B cell (primary cell): ENCODE results near the gene DYDC2. TPM values are rescaled to one million over a fixed set of nuclear protein-coding genes. Genes with fewer than 3 reads are reported as not detected.
"Not testable (repeated sequence)": the region's sequence is repeated elsewhere in the genome, so short reads cannot be mapped to it uniquely, and the experiment has no call there.

ENCODE experiments used
- ATAC-seq: fragments of 200-7000 bp; cut with Tn5 transposase; one replicate; pipeline ENCODE4 v1.10.0; 2021; ENCODE audit warnings: low read depth, mild to moderate bottlenecking, moderate number of reproducible peaks, moderate library complexity
- CTCF ChIA-PET: fragments of 350-600 bp; sonication (Branson Sonifier 250); formaldehyde crosslinking; loops from one replicate; lab custom pipeline; 2021; ENCODE audit warnings: antibody characterized with exemption, inconsistent platforms; lab: Charles Lee
- POLR2A ChIA-PET: fragments of 350-600 bp; sonication (Branson Sonifier 250); formaldehyde crosslinking; loops from one replicate; lab custom pipeline; 2021; ENCODE audit warnings: antibody characterized with exemption; lab: Charles Lee
- DNase-seq: peaks from one replicate; pipeline ENCODE4 v3.0.0; 2013
- H2AFZ ChIP-seq: 2 replicates; pipeline ENCODE4 v1.6.1; 2012; ENCODE audit warnings: mild to moderate bottlenecking, low read depth, low read length; ENCODE audit not compliant: insufficient read depth, poor library complexity, severe bottlenecking
- H3K27ac ChIP-seq, 2 donors: 1 replicate in 1 of 2; 2 replicates in 1 of 2; pipeline ENCODE4 v1.5.1; 2012 to 2013; ENCODE audit warnings: low read length in 2 of 2, mild to moderate bottlenecking in 2 of 2, moderate library complexity in 1 of 2
- H3K27me3 ChIP-seq, 4 experiments: fragments of 200-600 bp in 1 of 4; sonication (generic) in 1 of 4; replicated peaks in 1 of 4; 1 replicate in 2 of 4; 2 replicates in 2 of 4; pipeline versions ENCODE4 v1.6.1 to v1.7.0; 2013 to 2016; ENCODE audit warnings: low read length in 3 of 4, mild to moderate bottlenecking in 2 of 4, mixed read lengths in 1 of 4, moderate library complexity in 1 of 4; ENCODE audit not compliant: insufficient read depth in 4 of 4, control insufficient read depth in 3 of 4; ENCODE audit errors: control extremely low read depth in 1 of 4
- H3K36me3 ChIP-seq, 2 experiments: replicated peaks in 1 of 2; 1 replicate in 1 of 2; 2 replicates in 1 of 2; pipeline versions ENCODE4 v1.6.1 to v1.7.1; 2013; ENCODE audit warnings: low read length in 1 of 2; ENCODE audit not compliant: insufficient read depth in 2 of 2, control insufficient read depth in 1 of 2; ENCODE audit errors: control extremely low read depth in 1 of 2, extremely low read depth in 1 of 2
- H3K4me1 ChIP-seq, 2 donors: fragments of 200-600 bp in 1 of 2; sonication (generic) in 1 of 2; 1 replicate in 1 of 2; 2 replicates in 1 of 2; pipeline versions ENCODE4 v1.5.1 to v1.6.1; 2013 to 2017; ENCODE audit warnings: low read length in 2 of 2; ENCODE audit not compliant: control insufficient read depth in 2 of 2, insufficient read depth in 2 of 2
- H3K4me2 ChIP-seq: replicated peaks from 2 replicates; pipeline ENCODE3; 2012; ENCODE audit warnings: mild to moderate bottlenecking, low read depth, low read length; ENCODE audit not compliant: poor library complexity, severe bottlenecking
- H3K4me3 ChIP-seq, 5 experiments: fragments of 200-600 bp in 1 of 5; sonication (generic) in 1 of 5; 1 replicate in 3 of 5; 2 replicates in 2 of 5; pipeline versions ENCODE4 v1.5.1 to v1.7.0; 2011 to 2016; ENCODE audit warnings: low read length in 4 of 5, mild to moderate bottlenecking in 4 of 5, low read depth in 2 of 5, control low read depth in 1 of 5, moderate library complexity in 1 of 5; ENCODE audit not compliant: insufficient read depth in 1 of 5; ENCODE audit errors: control extremely low read depth in 1 of 5, extremely low read depth in 1 of 5
- H3K79me2 ChIP-seq: fragments of 200-600 bp; sonication (generic); one replicate; pipeline ENCODE4 v1.6.0; 2016; ENCODE audit warnings: low read length; ENCODE audit not compliant: control insufficient read depth, insufficient read depth
- H3K9ac ChIP-seq: fragments of 200-600 bp; sonication (generic); 2 replicates; pipeline ENCODE4 v1.6.1; 2017; ENCODE audit warnings: mild to moderate bottlenecking, low read length, moderate library complexity
- H3K9me3 ChIP-seq, 3 donors: one replicate each; pipeline versions ENCODE4 v1.6.1 to v1.7.1; 2013; ENCODE audit warnings: low read length in 2 of 3; ENCODE audit not compliant: control insufficient read depth in 2 of 3, insufficient read depth in 1 of 3; ENCODE audit errors: control extremely low read depth in 1 of 3
- H4K20me1 ChIP-seq: 2 replicates; pipeline ENCODE4 v1.6.0; 2012; ENCODE audit warnings: mild to moderate bottlenecking, low read length; ENCODE audit not compliant: insufficient read depth, control insufficient read depth, poor library complexity, severe bottlenecking
- H3K27ac Mint-ChIP-seq: one replicate; pipeline ENCODE4 v1.8.0; 2021; ENCODE audit warnings: mixed read lengths
- H3K27me3 Mint-ChIP-seq: one replicate; pipeline ENCODE4 v1.8.0; 2021; ENCODE audit warnings: mixed read lengths
- H3K4me1 Mint-ChIP-seq: one replicate; pipeline ENCODE4 v1.8.0; 2021; ENCODE audit warnings: mixed read lengths
- H3K4me3 Mint-ChIP-seq: one replicate; pipeline ENCODE4 v1.8.0; 2021; ENCODE audit warnings: mixed read lengths
- H3K9me3 Mint-ChIP-seq: one replicate; pipeline ENCODE4 v1.8.0; 2022; ENCODE audit warnings: mixed read lengths; ENCODE audit not compliant: insufficient read depth
- CTCF ChIP-seq: fragments of 200-600 bp; IDR thresholded peaks from one replicate; pipeline ENCODE4 v1.8.0; 2022; ENCODE audit warnings: antibody characterized with exemption, mild to moderate bottlenecking
- EZH2 ChIP-seq: IDR thresholded peaks from 2 replicates; pipeline ENCODE4 v1.6.1; 2012; ENCODE audit warnings: borderline replicate concordance, low read depth, mild to moderate bottlenecking, moderate library complexity, low read length; ENCODE audit not compliant: insufficient read depth, poor library complexity, severe bottlenecking
- WGBS: methylation state at CpG from one replicate; pipeline ENCODE4 v1.1.5; 2013; ENCODE audit warnings: missing lambda C conversion rate; ENCODE audit not compliant: insufficient coverage; 5-methylcytosine and 5-hydroxymethylcytosine counted together
- intact Hi-C: fragments of 100-400 bp; cut with micrococcal nuclease; formaldehyde crosslinking; loops from one replicate; pipeline ENCODE4 v1.10.0; 2022
- polyA plus RNA-seq: library from polyadenylated mRNA; depleted of rRNA; stranded (reverse); fragments of >200 nt; gene quantifications from 2 replicates; pipeline ENCODE4 v1.2.3, GENCODE V29; 2012
- total RNA-seq, 2 donors: library from RNA; stranded (reverse); fragments of 120-200 nt in 1 of 2; gene quantifications; 1 replicate in 1 of 2; 2 replicates in 1 of 2; pipeline versions ENCODE4 v1.2.3 to v1.2.4, GENCODE V29; 2013 to 2022

The DYDC2 gene
- total and polyA plus RNA-seq, 2 donors (not counting 1 experiment from before 2014, with no cell fraction given): not detected

- DNase-seq (no peak), ATAC-seq (no peak)
- Histone ChIP-seq H4K20me1 (no peaks in the 10 kb centered on the region), H3K9ac (no peak overlapping the region), H3K4me3 (no peak overlapping the region), H3K4me2 (no peak overlapping the region), H3K9me3 (no peaks in the 10 kb centered on the region), H3K27ac (no peak overlapping the region), H3K79me2 (no peaks in the 10 kb centered on the region), H3K36me3 (no peaks in the 10 kb centered on the region), H2AFZ (no peak overlapping the region), H3K27me3 (no peaks in the 10 kb centered on the region), H3K4me1 (peaks cover 6 to 15% of the 10 kb centered on the region in 2 donors)
- intact Hi-C loops: no loop called here
- WGBS: 95% methylated on average over 3 of the region's 3 CpGs
- CTCF ChIA-PET: no interaction called here
- H3K9me3 Mint-ChIP-seq: no peaks in the 10 kb centered on the region
- no peak overlapping the region for H3K4me3 Mint-ChIP-seq
- no peaks in the 10 kb centered on the region for H3K27me3 Mint-ChIP-seq
- no peak for TF ChIP-seq EZH2
- TF ChIP-seq CTCF: no peak
- POLR2A ChIA-PET: interaction anchor here (0.5 kb wide), 1 partner anchor 85 kb away, joined by 5 read pairs; no protein-coding TSS in a partner anchor
- peaks cover 11% of the 10 kb centered on the region for H3K4me1 Mint-ChIP-seq
- H3K27ac Mint-ChIP-seq: no peak overlapping the region
Observed at GRCh38 chr10:80415734-80416478, 59.3 kb downstream of the DYDC2 start.

GRCh38 chr10:80416479-80417098, 60.0 kb downstream of the DYDC2 start:
- peaks cover 13 to 21% of the 10 kb centered on the region in 2 donors for H3K4me1 ChIP-seq
- H3K9me3 ChIP-seq: no peaks in the 10 kb centered on the region
- H3K27me3 ChIP-seq: no peaks in the 10 kb centered on the region
- no peaks in the 10 kb centered on the region for H4K20me1 ChIP-seq
- intact Hi-C loops: no loop called here
- H3K27me3 Mint-ChIP-seq: no peaks in the 10 kb centered on the region
- H3K9ac ChIP-seq: no peak overlapping the region
- ATAC-seq: no peak
- POLR2A ChIA-PET: no interaction called here
- no peak overlapping the region for H3K27ac Mint-ChIP-seq
- no peak for TF ChIP-seq CTCF
- no peak for TF ChIP-seq EZH2
- no peak overlapping the region for H3K4me3 Mint-ChIP-seq
- H3K79me2 ChIP-seq: peaks cover 3% of the 10 kb centered on the region
- WGBS: 87% methylated on average over 4 of the region's 15 CpGs
- no peak overlapping the region for H3K4me3 ChIP-seq
- H3K4me2 ChIP-seq: no peak overlapping the region
- no peak for DNase-seq
- peaks cover 18% of the 10 kb centered on the region for H3K4me1 Mint-ChIP-seq
- no peak overlapping the region for H2AFZ ChIP-seq
- CTCF ChIA-PET: no interaction called here
- H3K9me3 Mint-ChIP-seq: no peaks in the 10 kb centered on the region
- no peak overlapping the region for H3K27ac ChIP-seq
- no peaks in the 10 kb centered on the region for H3K36me3 ChIP-seq

GRCh38 chr10:80417256-80417655, 60.7 kb downstream of the DYDC2 start:
- H3K9ac ChIP-seq, H3K4me3 Mint-ChIP-seq, CTCF ChIA-PET, H3K4me2 ChIP-seq, H4K20me1 ChIP-seq, H2AFZ ChIP-seq, H3K27ac ChIP-seq, H3K27ac Mint-ChIP-seq, DNase-seq, ATAC-seq, H3K79me2 ChIP-seq, H3K27me3 Mint-ChIP-seq, H3K4me3 ChIP-seq, H3K36me3 ChIP-seq, H3K9me3 ChIP-seq, intact Hi-C loops, H3K27me3 ChIP-seq, POLR2A ChIA-PET, H3K9me3 Mint-ChIP-seq: not testable (repeated sequence)
- peaks cover 19 to 28% of the 10 kb centered on the region in 2 donors for H3K4me1 ChIP-seq
- WGBS: no CpG with 5 or more reads among the region's 6 CpGs
- H3K4me1 Mint-ChIP-seq: peaks cover 25% of the 10 kb centered on the region
